ENCODE data around the gene DNAH10. TPM values are rescaled to one million over a fixed set of nuclear protein-coding genes. Genes with fewer than 3 reads are reported as not detected.
A peak's percentile ranks its signal among the peaks of the same experiment; 100 is the strongest.

The DNAH10 gene
- total and polyA plus RNA-seq, 11 donors, result 0.04 to 0.45 (median 0.23) TPM; not detected in 4

DNA sequence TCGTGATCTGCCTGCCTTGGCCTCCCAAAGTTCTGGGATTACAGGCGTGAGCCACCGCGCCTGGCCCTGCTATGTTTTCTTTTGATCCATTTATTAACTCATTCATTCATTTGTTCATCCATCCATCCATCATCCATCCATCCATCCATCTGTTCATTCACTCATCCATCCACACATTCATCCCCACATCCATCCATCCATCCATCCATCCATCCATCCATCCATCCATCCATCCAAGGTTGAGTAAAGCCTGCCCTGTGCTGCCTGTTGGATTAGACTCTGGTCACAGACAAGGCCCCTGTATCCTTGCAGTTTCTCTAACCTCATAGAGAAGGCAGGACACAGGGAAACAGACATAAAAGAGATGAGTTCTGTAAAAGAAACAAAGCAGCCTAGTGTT, 44.9 kb downstream of the DNAH10 start:
- Histone ChIP-seq H3K27me3 (peaks cover 0 to 5% (median 0%) of the 10 kb centered on the region in 9 donors), H3K36me3 (no peaks in the 10 kb centered on the region), H3K27ac (no peak overlapping the region), H3K4me3 (no peak overlapping the region), H3K9me3 (no peaks in the 10 kb centered on the region), H3K4me1 (no peaks in the 10 kb centered on the region)
- no peak for TF ChIP-seq POLR2A (IDR thresholded peaks at IDR 0.05)
- TF ChIP-seq, protein P1, sequence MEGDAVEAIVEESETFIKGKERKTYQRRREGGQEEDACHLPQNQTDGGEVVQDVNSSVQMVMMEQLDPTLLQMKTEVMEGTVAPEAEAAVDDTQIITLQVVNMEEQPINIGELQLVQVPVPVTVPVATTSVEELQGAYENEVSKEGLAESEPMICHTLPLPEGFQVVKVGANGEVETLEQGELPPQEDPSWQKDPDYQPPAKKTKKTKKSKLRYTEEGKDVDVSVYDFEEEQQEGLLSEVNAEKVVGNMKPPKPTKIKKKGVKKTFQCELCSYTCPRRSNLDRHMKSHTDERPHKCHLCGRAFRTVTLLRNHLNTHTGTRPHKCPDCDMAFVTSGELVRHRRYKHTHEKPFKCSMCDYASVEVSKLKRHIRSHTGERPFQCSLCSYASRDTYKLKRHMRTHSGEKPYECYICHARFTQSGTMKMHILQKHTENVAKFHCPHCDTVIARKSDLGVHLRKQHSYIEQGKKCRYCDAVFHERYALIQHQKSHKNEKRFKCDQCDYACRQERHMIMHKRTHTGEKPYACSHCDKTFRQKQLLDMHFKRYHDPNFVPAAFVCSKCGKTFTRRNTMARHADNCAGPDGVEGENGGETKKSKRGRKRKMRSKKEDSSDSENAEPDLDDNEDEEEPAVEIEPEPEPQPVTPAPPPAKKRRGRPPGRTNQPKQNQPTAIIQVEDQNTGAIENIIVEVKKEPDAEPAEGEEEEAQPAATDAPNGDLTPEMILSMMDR (IDR thresholded peaks at IDR 0.05), result no peak
- WGBS, 4 donors, result 93 to 98% (median 96%) methylated on average over 4 of the region's 4 CpGs
- intact Hi-C loops (cut with DNase I), result no loop called here
- ATAC-seq (no peak), DNase-seq (no peak)

DNA sequence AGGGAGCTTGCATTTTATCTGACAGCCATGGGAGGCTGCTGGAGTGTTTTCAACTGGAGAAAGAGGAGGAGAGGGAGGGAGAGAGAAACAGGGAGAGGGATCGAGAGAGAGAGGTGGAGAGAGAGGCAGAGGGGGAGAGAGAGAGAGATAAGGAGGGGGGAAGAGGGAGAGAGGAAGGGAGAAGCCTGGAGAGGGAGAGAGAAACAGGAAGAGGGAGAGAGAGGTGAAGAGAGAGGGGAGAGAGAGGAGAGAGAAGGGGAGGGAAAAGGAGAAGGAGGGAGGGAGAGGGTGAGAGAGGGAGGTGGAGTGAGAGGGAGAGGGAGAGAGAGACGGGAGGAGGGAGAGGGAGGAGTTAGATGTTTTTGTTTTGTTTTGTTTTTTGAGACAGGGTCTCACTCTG, 45.6 kb downstream of the DNAH10 start:
- H3K27me3 ChIP-seq, result peaks cover 0 to 5% (median 0%) of the 10 kb centered on the region in 9 donors
- intact Hi-C loops (cut with DNase I), result no loop called here
- no peaks in the 10 kb centered on the region for H3K9me3 ChIP-seq
- 2 to 8% (median 5%) methylated on average over 2 of the region's 2 CpGs for WGBS, 4 donors
- no peaks in the 10 kb centered on the region for H3K4me1 ChIP-seq
- no peak overlapping the region for H3K27ac ChIP-seq
- no peak overlapping the region for H3K4me3 ChIP-seq
- ATAC-seq (no peak), DNase-seq (no peak)
- no peaks in the 10 kb centered on the region for H3K36me3 ChIP-seq
- TF ChIP-seq, protein P1 (IDR thresholded peaks at IDR 0.05), result no peak
- TF ChIP-seq POLR2A (IDR thresholded peaks at IDR 0.05), result no peak

DNA sequence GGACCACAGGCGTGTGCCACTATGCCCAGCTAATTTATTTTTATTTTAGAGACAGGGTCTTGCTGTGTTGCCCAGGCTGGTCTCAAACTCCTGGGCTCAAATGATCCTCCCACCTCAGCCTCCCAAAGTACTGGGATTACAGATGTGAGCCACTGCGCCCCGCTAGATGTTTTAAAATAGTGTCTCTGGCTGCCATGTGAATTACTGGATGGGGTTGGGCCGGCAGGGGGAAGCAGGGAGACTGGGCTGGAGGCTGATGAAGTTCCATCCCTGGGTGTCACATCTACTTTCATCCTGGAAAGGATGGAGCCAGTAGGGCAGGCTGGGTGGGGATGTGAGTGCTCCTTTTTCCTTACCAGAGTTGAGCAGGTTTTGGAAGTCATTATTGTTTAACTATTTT, 46.1 kb downstream of the DNAH10 start:
- Histone ChIP-seq H3K27me3 (peaks cover 0 to 5% (median 0%) of the 10 kb centered on the region in 9 donors), H3K27ac (no peak overlapping the region), H3K4me1 (no peaks in the 10 kb centered on the region), H3K4me3 (no peak overlapping the region), H3K9me3 (no peaks in the 10 kb centered on the region), H3K36me3 (no peaks in the 10 kb centered on the region)
- DNase-seq (no peak), ATAC-seq (no peak)
- intact Hi-C loops (cut with DNase I), result no loop called here
- TF ChIP-seq POLR2A (IDR thresholded peaks at IDR 0.05), result no peak
- TF ChIP-seq, protein P1 (IDR thresholded peaks at IDR 0.05), result peak in 4 of 12 donors; percentile 6 to 35 (median 22)
- 53 to 65% (median 59%) methylated on average over 4 of the region's 4 CpGs for WGBS, 4 donors

DNA sequence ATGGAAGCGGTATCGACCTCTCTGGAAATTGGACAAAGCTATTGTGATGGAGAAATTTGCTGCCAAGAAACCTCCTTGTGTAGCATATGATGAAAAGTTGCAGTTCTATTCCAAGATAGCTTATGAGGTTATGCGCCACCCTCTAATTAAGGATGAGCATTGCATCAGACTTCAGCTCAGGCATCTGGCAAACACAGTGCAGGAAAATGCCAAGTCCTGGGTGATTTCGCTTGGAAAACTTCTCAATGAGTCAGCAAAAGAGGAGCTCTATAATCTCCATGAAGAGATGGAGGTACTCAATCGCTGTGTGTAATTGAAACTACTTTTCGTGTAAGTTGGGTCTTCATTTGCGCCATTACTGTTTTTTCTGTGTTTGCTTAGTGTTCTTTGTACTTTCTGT, 51.2 kb downstream of the DNAH10 start:
- TF ChIP-seq POLR2A (IDR thresholded peaks at IDR 0.05), result no peak
- TF ChIP-seq, protein P1 (IDR thresholded peaks at IDR 0.05), result no peak
- intact Hi-C loops (cut with DNase I), result no loop called here
- WGBS, 4 donors, result 91 to 93% (median 92%) methylated on average over 7 of the region's 7 CpGs
- H3K36me3 ChIP-seq, result no peaks in the 10 kb centered on the region
- no peaks in the 10 kb centered on the region for H3K4me1 ChIP-seq
- ATAC-seq (no peak), DNase-seq (no peak)
- peaks cover 0 to 5% (median 0%) of the 10 kb centered on the region in 9 donors for H3K27me3 ChIP-seq
- H3K27ac ChIP-seq, result no peak overlapping the region
- H3K4me3 ChIP-seq, result no peak overlapping the region
- peaks cover 0 to 21% (median 9%) of the 10 kb centered on the region in 12 donors for H3K9me3 ChIP-seq
